ENCODE results near the gene CD38.

DNA sequence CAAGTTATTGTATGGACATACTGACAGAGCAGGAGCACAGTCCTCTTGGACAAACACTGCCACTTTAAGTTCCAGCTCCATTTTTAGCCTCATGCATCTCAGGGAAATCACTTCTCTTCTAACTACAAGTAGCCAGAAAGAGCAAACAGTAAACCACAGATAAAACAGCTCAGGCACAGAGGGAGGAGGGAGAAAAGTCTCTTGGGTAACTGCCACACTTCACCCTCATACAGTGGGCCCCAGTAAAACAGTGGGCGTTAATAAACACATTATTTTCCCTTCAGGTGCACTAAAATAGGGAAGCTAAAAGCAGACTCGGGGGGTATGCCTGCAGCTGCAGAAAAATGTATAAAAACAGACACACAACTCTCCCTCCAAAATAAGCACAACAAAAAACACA, 21.6 kb downstream of the CD38 start:
- no peak for TF ChIP-seq POLR2A (IDR thresholded peaks at IDR 0.05)
- TF ChIP-seq, protein P1, sequence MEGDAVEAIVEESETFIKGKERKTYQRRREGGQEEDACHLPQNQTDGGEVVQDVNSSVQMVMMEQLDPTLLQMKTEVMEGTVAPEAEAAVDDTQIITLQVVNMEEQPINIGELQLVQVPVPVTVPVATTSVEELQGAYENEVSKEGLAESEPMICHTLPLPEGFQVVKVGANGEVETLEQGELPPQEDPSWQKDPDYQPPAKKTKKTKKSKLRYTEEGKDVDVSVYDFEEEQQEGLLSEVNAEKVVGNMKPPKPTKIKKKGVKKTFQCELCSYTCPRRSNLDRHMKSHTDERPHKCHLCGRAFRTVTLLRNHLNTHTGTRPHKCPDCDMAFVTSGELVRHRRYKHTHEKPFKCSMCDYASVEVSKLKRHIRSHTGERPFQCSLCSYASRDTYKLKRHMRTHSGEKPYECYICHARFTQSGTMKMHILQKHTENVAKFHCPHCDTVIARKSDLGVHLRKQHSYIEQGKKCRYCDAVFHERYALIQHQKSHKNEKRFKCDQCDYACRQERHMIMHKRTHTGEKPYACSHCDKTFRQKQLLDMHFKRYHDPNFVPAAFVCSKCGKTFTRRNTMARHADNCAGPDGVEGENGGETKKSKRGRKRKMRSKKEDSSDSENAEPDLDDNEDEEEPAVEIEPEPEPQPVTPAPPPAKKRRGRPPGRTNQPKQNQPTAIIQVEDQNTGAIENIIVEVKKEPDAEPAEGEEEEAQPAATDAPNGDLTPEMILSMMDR (IDR thresholded peaks at IDR 0.05) = no peak

Data from tibial nerve (tissue), 3 donors.